Activated CD4-positive, alpha-beta T cell treated with anti-CD3 and anti-CD28 coated beads, Interleukin-2, amount 50 U/mL, for 48 hours (primary cell): ENCODE measurements around the gene PRKD1.

Experiments
- DNase-seq, 2 experiments: peaks; one replicate each; pipeline ENCODE4 v3.0.0-alpha.2; 2020

Gene PRKD1

GRCh38 chr14:29587046-29587445 is 340.6 kb downstream of the PRKD1 start:
- DNase-seq: no peak

DNA sequence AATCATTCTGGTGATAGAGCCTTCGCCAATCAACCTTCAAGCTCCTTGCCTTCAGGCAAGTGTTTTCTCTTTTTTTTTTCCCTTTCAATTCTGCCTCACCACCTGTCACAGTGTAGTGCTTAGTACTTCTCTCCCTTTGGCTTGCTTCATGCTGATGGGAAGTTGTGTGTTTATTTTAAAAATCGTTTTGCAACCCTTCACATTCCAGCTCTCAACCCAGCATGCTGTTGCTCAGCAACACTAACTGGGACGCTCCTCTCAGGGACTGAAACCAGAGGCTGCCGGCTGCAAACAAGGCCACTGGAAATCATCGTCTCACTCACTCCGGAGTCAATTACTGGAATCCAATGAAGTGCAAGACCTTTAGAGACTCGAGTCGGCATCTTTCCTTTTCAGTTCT is 342.7 kb downstream of the PRKD1 start:
- DNase-seq: no peak

- DNase-seq: no peak
These were observed 346.9 kb downstream of the PRKD1 start for GRCh38 chr14:29580763-29581162.

GRCh38 chr14:29579838-29580237 is 347.8 kb downstream of the PRKD1 start:
- no peak for DNase-seq

DNA sequence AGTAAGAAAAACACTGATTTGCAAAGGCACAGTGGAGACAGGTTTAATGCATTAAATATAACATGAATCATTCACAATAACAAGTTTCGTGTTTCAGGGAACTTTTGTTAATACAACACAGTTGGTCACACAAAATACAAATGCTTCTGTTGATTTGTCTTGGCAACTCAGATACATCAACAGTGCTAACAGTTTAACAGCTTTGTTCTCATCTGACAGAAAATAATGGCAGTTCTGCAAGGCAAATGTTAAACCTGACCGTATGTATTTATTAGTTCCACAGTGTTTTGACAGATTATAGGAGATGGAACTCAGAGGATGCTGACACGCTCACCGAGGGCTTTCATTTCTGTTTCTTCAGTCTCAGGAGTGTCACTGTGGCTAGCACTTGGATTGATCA is 350.7 kb downstream of the PRKD1 start:
- DNase-seq: no peak

DNA sequence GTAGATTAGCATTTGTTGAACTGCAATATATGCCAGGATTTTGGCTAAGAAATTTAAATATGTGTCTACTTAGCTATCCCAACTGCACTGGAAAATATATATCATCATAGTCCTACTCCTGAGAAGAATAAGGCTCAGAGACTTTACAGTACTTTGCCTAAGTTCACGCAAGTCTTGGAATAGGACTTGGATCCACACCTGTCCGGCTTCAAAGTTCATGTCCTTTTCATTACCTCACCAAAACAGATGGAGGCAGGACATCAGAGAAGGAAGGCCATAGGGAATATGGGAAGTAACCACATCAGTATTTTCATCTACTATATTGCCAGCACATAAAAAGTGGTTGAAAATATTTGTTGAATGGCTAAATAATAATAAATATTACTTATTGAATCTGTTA is 358.5 kb downstream of the PRKD1 start:
- DNase-seq: no peak

DNA sequence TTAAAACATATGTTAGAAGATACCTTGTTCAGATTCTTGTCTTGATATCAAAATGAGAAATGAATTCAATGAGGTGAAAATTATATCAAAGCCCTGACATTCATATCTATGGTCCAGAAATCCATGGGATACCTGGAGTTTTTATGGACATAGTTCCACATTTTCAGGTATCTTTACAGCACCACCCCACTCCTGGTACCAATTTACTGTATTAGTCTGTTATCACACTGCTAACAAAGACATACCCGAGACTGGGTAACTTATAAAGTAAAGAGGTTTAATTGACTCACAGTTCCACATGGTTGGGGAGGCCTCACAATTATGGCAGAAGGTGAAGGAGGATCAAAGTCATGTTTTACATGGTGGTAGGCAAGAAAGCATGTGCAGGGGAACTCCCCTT is 361.5 kb downstream of the PRKD1 start:
- no peak for DNase-seq

DNA sequence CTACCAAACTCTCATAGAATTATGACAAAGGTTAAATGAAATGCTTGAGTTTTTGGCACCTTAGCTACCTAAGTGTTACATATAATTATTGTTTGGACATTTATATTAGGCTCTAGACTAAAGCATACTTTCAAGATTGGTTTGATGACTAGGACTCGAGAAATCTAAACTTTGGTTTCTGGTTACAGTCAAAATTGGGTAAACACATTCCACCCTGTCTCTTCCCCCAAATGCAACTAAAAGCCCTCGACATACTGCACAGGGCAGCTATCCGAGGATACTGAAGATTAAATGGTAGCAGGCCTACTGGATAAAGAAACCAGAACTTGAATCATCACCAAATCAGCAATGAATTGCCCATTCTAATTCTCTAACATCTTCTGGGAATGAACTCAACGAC is 369.1 kb downstream of the PRKD1 start:
- DNase-seq: no peak

DNA sequence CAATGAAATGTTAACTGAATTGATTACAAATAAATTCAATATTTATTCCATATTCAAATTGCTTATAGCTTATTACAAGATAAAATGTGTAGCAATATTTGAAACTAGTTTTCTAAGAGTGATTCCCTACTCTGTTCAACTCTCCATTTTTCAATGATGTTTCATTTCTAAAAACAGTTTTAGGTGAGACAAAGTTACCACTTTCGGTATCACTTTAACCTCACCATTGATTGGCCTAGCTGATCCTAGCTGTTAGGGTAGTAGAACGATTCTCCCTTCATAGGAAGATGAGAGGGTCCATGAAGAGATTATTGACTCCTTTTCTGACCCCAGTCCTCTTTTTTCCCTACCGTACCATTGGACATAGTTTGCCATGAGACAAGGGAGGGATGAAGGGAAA is 373.3 kb downstream of the PRKD1 start:
- no peak for DNase-seq

- no peak for DNase-seq
These were observed 374.2 kb downstream of the PRKD1 start for GRCh38 chr14:29553427-29553826.

GRCh38 chr14:29548948-29549370 is 378.7 kb downstream of the PRKD1 start:
- DNase-seq: no peak

DNA sequence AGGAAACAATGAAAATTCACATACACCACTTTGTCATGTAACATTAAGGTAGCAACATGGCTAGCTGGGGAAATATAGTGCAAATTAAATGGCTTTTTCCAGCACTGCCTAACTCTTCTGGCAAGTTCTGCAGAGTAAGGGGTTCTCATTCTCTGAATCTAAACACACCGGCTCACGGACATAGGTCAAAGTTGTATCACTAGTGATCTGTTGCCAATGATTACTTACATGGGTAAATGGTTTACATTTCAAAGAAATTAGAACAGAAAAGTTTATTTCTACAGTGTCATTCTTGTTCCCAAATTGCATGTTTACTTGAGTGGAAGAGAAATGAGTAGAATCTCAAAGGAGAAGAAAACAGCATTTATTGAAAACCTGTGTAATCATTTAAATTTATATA is 381.9 kb downstream of the PRKD1 start:
- no peak for DNase-seq

- DNase-seq: no peak
These were observed 390.6 kb downstream of the PRKD1 start for GRCh38 chr14:29536886-29537511.

- no peak for DNase-seq
These were observed 398.2 kb downstream of the PRKD1 start for GRCh38 chr14:29529418-29529817.

GRCh38 chr14:29528889-29529288 is 398.8 kb downstream of the PRKD1 start:
- no peak for DNase-seq

DNA sequence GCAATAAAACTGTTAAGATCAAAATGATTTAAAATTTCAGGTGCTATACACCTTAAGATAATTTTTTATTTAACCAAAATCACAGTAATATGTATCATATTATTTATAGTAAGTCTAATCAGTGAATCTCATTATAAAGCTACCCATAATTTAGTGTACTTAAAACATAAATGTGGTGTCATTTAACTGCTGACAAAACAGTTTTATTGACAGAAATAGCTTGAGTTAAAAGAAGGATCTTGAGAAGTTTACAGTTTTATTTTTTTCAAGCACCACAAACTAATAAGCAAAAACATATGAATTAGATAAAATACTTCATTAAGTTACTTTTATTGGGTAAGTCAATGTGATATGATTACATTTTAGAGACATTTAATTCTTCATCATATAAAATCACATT is 400.4 kb downstream of the PRKD1 start:
- DNase-seq: no peak
